NOMO-1 (cell line): Measurements from ENCODE around the gene GABPB2.

Experiments
- DNase-seq, 2 experiments: peaks; one replicate each; lab custom pipeline; 2025; ENCODE audit not compliant: unreplicated experiment in 2 of 2; lab: John Stamatoyannopoulos, UW

Gene GABPB2

GRCh38 chr1:151158326-151158725 lies 87.8 kb downstream of the GABPB2 start:
- DNase-seq = peak; percentile 8 to 39

- DNase-seq = peak; percentile 18 to 31
These were observed 88.2 kb downstream of the GABPB2 start for GRCh38 chr1:151158751-151159251.

- peak in 1 of 2 experiments; percentile 18 for DNase-seq
These were observed 88.8 kb downstream of the GABPB2 start for GRCh38 chr1:151159373-151159772.

- DNase-seq = no peak
These were observed 94.2 kb downstream of the GABPB2 start for GRCh38 chr1:151164732-151165280.

- DNase-seq = no peak
These were observed 94.7 kb downstream of the GABPB2 start for GRCh38 chr1:151165281-151165737.

GRCh38 chr1:151165738-151166504 lies 95.4 kb downstream of the GABPB2 start, which contains the start of the genes LYSMD1 and SCNM1:
Gene LYSMD1 (minus strand): TSS chr1:151165902. CDS start chr1:151165258, 644 bp downstream.
Gene SCNM1 (plus strand): TSS chr1:151166144. CDS start chr1:151166153, 9 bp downstream.
- peak; percentile 96 to 98 for DNase-seq

GRCh38 chr1:151166505-151166956 lies 96.0 kb downstream of the GABPB2 start:
- peak; percentile 6 to 35 for DNase-seq

- no peak for DNase-seq
These were observed 96.6 kb downstream of the GABPB2 start for GRCh38 chr1:151167116-151167515.

- no peak for DNase-seq
These were observed 100.6 kb downstream of the GABPB2 start for GRCh38 chr1:151171190-151171589.
